GM18498 (cell line): ENCODE measurements around the gene ANAPC13.

Experiments
- ATAC-seq: cut with Tn5 transposase; IDR thresholded peaks from one replicate; pipeline ENCODE4 v1.9.1; 2021; ENCODE audit warnings: mild to moderate bottlenecking, moderate library complexity; ENCODE audit not compliant: unreplicated experiment

ANAPC13 gene

GRCh38 chr3:134457376-134458074, 28.3 kb downstream of the ANAPC13 start:
- no peak for ATAC-seq

- ATAC-seq: no peak
Measured at GRCh38 chr3:134453631-134454030, 32.2 kb downstream of the ANAPC13 start.

- ATAC-seq: no peak
Measured at GRCh38 chr3:134449951-134450350, 35.8 kb downstream of the ANAPC13 start.

- ATAC-seq: no peak
Measured at GRCh38 chr3:134449277-134449676, 36.5 kb downstream of the ANAPC13 start.

GRCh38 chr3:134448664-134449063, 37.1 kb downstream of the ANAPC13 start:
- ATAC-seq: no peak

- ATAC-seq: no peak
Measured at GRCh38 chr3:134447351-134447750, 38.4 kb downstream of the ANAPC13 start.

GRCh38 chr3:134446800-134447199, 39.0 kb downstream of the ANAPC13 start:
- ATAC-seq: no peak

- no peak for ATAC-seq
Measured at GRCh38 chr3:134445636-134446035, 40.1 kb downstream of the ANAPC13 start.

GRCh38 chr3:134445095-134445494, 40.7 kb downstream of the ANAPC13 start:
- no peak for ATAC-seq

- ATAC-seq: no peak
Measured at GRCh38 chr3:134441821-134442220, 44.0 kb downstream of the ANAPC13 start.

- ATAC-seq: no peak
Measured at GRCh38 chr3:134441321-134441720, 44.5 kb downstream of the ANAPC13 start.

- ATAC-seq: no peak
Measured at GRCh38 chr3:134437211-134437752, 48.5 kb downstream of the ANAPC13 start.

- ATAC-seq: no peak
Measured at GRCh38 chr3:134432236-134432635, 53.5 kb downstream of the ANAPC13 start.

GRCh38 chr3:134430950-134431445, 54.8 kb downstream of the ANAPC13 start:
- no peak for ATAC-seq

GRCh38 chr3:134430174-134430573, 55.6 kb downstream of the ANAPC13 start:
- no peak for ATAC-seq

- no peak for ATAC-seq
Measured at GRCh38 chr3:134428401-134428800, 57.4 kb downstream of the ANAPC13 start.
